Umbilical cord (tissue), 2 donors: ENCODE results near the gene C14orf93. TPM values are rescaled to one million over a fixed set of nuclear protein-coding genes. Genes with fewer than 3 reads are reported as not detected.

Experiments used
- DNase-seq: peaks from one replicate; pipeline ENCODE4 v3.0.0-alpha.2; 2015; ENCODE audit warnings: low spot score
- total RNA-seq: library from RNA; depleted of rRNA; stranded (reverse); fragments of >200 nt; gene quantifications from one replicate; pipeline ENCODE4 v1.2.3, GENCODE V29; 2014; ENCODE audit warnings: low replicate concordance; ENCODE audit not compliant: insufficient read depth

Gene C14orf93
- total RNA-seq: 12.3 TPM

DNA sequence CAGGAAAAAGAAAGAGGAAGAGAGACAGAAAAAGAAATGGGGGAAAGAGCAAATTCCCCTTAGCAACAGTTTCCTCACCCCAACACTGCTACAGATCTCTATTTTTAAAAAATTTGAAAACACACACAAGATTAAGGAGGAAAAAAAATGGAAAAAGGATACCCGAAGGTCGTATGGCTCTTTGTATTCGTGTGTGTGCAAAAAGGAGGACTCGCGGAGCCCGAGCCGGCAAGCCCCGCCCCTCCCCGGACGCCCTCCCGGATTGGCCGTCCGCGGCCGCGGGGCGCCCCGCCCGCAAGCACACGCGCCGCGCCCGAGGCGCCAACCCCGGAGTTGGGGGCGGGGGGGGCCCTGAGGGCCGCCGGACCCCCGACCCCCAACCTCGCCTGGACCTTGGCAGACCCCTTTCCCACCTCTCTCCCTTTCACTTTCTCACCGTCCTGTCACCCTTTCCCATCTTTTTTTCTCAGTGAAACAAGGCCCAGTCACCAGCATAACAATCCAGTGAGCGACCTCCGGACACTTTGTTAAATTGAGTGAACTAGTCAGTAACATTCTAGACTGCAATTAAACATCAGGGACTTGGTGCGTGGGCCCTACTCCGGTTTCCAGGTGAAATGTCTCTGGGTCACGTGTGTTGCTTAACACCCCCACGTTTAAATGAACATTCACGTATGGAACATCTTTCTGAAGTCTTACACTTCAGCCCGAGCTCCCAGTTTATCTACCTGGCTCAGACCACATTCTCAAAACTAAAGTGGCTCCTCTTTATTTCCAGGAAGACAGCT, at the start of gene C14orf93:
Gene C14orf93 (minus strand): TSS at position 205 of the 788 bp plus-strand sequence. CDS start 11,120 bp downstream, outside the sequence.
- DNase-seq: peak; percentile 87

DNA sequence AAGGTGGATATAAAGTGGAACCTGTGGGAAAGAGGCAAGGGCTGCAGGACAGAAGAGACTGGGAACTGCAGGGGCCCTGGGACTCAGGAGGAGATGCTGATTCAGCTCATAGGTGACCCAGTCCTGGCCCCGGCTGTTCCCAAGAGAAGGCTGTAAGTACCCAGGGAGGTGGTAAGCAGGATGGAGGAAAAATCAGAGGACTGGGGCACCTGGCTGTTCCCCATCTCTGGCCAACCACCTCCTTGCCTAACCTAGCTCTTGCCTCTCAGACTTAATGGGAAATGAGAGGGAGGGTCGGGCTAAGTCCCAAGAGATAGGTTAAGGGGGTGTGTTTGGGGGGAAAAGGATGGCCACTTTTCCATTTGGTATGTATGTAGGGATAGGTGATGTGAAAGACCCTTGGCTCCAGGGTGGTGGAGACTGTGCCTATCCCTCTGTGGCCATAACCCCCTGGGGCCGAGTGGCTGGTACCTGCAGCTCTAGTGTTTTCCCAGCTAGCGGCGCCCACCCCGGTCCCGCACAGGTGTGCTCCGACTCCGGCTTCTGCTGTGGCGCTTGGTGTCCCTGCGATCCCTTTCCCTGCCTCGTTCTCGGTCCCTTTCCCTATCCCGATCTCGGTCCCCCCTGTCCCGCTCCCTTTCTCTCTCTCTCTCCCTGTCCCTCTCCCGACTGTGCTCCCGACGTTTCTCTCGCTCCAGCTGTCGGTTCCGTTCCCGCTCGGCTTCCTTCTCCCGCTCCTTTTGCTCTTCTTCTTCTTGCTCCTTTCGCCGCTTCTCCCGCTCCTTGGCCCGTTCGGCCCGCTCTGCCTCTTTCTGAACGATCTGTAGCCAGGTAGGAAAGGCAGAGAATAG, 48.9 kb upstream of the C14orf93 start:
- DNase-seq: no peak

GRCh38 chr14:23057757-23058653, 48.1 kb upstream of the C14orf93 start:
- DNase-seq: peak; percentile 90

GRCh38 chr14:23056956-23057756, 47.2 kb upstream of the C14orf93 start, which contains the start of gene CDH24:
Gene CDH24, minus strand, starts transcription at chr14:23057520. Its CDS starts 1,787 bp downstream, at chr14:23055733.
- DNase-seq: peak; percentile 88

DNA sequence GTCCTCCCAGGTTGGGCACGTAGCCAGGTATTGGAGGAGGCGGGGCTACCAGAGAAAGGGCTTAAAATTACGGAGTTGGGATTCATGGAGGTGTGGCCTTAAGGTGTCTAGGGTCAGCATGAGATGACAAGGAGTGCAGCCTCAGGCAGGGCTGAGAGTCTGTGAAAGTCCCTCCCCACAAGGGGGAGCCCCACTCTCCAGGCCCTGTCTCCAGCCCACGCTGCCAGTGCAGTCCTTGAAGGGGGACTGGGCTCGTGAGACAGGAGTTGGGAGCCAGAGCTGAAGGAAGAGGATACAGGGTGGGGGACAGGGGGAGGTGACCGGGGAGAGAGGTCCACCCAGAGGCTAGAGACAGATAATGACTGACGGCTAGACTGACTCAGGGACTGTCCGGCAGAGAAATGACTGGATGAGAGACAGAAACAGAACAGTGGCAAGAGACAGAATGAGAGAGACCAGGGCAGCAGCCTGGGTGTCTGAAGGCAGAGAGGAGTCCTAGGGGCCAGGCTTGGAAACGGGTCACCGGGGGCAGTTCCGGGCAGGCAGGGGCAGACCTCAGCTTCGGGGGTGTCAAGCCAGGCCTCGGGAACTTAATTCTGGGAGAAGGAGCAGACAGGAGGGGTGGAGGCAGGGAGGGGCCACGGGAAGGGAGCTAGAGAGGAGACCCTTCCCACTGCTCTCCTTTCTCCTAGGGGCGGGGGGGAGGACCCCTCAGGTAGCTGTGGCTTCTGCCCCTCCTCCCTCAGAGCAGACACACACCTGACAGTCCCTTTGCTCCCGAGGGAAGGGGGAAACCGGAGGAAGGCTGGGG, 46.4 kb upstream of the C14orf93 start:
- peak; percentile 64 for DNase-seq

DNA sequence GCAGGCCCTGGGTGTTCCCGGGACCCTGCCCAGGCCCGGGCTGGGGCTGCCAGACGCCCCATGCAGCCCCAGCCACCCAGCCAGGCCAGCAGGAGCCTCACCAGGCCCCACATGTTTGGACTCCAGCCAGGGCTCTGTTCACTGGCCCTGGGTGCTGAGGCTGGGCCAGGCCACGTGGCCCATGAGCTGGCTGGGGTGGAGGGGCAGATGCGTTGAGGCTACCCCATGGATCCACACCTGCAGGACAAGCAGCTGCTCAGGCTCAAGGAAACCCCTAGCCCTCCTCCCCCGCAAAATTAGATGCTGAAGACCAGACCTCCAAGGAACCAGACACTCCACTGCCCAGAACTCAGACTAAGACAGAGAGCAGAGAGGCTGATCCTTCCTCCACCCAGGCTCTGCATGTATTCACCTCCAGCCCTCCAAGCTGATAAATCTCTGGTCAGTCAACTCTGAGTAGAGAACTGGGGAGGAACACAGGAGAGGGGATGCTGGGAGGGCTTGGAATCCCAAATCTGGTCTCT, 45.7 kb upstream of the C14orf93 start:
- DNase-seq: peak; percentile 55

- no peak for DNase-seq
Observed at GRCh38 chr14:23055147-23055550, 45.2 kb upstream of the C14orf93 start.

GRCh38 chr14:23054000-23054811, 44.3 kb upstream of the C14orf93 start:
- no peak for DNase-seq

DNA sequence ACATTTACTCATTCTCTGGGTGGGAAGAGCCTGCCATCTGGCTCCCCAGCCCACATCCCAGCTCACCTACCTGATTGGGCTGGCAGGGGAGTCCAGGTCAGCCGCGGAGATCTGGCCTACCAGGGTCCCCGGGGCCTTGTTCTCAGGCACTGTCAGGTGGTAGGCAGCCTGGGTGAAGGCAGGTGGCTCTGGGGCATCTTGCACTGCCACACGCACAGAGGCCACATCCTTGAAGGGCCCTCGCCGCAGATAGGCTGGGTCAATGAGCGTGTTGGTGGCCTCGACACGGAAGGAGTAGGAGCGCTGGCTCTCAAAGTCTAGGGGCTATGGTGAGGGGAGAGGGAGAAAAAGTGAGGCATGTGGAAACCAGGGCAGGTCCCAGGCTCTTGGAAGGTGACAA, 43.5 kb upstream of the C14orf93 start:
- no peak for DNase-seq

GRCh38 chr14:23052671-23053070, 42.7 kb upstream of the C14orf93 start:
- DNase-seq: no peak

DNA sequence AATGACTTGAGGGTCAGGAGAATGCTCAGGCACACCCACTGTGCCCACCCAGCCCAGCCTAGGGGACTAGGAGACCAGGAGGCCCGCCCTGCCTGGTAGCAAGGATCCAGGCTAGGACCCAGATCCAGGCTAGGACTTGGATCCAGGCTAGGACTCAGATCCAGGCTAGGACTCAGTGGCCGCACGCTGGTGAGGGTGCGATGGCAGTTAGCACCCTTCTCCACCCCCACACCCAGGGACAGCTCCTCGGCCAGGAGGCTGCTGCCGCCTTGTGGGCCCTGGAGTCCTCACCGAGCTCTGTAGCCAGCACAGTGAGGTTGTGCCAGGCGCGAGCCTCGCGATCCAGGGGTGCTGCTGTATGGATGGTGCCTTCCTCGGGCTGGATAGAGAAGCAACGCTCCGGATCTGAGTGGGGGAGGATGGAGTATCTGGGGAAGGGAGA, 42.3 kb upstream of the C14orf93 start:
- DNase-seq: no peak

DNA sequence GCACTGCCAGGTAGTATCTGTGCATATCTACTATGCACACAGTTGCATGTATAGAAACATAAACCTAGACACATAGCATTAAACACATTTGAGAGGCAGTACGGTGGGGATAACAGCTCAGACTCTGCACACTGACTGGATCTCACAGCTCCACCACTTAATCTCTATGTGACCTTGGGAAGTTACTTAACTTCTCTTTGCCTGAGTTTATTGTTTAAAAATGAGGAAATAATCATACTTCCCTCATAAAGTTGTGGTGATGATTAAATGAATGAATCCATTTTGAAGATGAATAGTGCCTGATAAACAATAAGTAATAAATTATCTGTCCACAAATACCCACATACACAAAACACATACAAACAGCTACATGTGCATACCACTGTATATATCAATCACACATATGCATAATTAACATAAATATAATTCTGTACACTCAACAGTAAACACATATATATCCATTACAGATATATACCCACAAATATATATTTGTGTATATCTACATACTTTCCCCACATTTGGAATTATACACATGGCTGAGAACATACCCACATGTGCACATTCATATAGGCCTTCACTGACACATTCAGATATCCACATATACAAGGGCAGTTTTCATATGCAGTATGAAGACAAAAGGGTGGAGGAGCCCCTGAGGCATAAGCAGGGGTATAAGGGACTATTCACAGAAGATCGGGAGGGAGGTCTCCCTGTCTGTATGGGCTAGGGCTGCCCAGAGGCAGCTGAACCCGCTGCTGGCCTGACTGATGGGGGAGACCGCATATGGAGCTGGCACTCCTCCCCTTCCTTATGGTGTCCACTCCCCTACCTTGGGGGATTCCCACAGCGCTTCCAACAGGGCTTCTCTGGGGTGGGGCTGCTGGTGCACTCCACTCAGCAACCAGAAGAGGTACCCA, 41.5 kb upstream of the C14orf93 start:
- DNase-seq: no peak

DNA sequence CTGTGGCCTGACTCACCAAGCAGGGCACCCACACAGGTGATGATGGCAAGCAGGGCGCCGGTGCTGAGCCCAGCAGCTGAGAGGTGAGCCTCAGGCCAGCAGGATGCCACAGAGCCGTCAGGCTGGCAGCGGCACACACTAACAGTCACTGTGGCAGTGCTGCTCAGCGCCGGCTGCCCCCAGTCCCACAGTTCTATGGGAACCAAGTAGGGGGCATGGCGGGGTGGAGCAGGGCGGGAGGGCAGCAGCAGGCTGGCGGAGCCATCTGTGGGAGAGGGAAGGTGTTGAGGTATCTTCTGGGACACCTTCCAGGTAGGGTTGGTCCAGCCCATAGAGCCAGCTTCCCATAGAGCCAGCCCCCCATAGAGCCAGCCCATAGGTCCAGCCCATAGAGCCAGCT, 39.1 kb upstream of the C14orf93 start:
- no peak for DNase-seq

DNA sequence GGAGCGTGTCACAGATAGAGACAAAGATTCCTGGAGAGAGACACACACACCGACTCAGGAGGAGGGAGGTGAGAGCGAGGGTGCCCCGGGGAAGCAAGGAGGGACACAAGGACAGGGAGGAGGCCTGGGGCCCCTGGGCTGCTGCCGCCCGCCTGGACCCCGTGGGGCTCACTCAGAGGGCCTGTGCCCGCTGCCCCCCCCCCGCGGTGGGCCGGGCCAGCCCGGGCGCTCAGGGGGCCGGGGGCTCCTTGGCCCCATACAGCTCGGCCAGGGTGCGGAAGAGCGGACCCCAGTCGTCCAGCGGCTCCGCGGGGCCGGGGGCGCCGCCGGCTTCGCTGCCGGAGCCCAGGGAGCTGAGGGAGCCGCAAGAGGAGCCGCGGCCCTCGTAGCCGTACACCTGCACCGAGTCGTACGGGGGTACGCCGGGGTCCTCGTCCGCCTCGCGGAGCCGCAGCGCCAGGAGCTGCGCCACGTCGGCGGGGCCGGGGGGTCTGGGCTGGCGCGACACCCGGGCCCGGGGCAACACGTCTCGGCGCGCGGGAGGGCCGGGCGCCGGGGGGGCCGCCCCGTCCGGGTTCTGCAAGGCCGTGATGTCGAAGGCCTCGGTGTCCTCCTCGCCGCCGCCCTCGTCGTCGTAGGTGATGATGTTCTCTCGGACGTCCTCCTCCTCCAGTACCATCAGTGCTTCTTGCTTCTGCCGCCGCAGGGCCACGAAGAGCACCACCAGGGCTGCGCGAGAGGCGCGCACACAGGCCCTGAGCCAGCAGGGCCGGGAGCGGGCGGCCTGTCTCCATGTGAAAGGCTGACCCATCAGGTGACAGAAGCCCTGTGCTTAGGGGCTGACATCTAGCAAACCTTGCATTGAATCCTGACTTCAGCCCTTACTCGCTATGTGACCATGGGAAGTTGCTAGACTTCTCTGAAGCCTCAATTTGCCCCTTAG, 38.1 kb upstream of the C14orf93 start:
- DNase-seq: no peak

DNA sequence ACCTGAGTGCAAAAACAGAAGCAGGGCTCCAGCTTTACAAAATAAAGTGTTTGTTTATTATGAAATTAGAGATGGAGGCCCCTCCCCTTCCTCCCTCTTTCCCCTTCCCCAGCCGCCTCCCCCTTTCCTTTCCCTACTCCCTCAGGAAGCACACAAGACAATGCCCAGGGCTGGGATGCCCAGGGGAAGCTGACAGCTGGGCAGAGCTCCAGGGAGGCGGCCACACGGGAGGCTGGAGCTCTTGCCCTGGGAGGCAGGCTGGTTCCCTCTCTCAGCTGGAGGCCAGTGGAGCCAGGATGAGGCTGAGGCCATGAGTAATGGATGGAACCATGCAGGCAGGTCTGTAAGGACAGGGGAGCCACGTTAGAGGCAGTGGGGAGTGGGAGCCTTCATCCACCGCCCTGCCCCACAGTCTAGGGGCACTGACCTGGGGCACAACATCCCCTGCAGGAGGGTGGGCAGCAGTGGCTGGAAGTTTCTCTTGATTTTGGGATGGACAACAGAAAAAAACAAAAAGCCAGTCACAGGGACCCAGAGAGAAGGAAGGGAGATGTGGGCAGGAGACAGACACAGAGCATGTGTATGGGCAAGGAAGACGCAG, 37.2 kb upstream of the C14orf93 start:
- DNase-seq: no peak
